A673 (cell line): ENCODE results near the gene SLC1A5.

Source experiments
- EZH2 ChIP-seq: fragments of 200-600 bp; sonication (generic); IDR thresholded peaks from 2 replicates; pipeline ENCODE4 v1.6.1; 2017; ENCODE audit warnings: borderline replicate concordance, low read depth, mild to moderate bottlenecking, mixed read lengths, antibody characterized with exemption, low read length; ENCODE audit not compliant: poor library complexity, severe bottlenecking
- TF ChIP-seq, protein P1 (sequence below): fragments of 300-800, 200-600 bp; sonication (generic); conservative IDR thresholded peaks from 2 replicates; pipeline ENCODE4 v1.5.1; 2017; ENCODE audit warnings: low read depth, mild to moderate bottlenecking, antibody characterized with exemption, low read length, moderate library complexity, mixed read lengths

DNA sequence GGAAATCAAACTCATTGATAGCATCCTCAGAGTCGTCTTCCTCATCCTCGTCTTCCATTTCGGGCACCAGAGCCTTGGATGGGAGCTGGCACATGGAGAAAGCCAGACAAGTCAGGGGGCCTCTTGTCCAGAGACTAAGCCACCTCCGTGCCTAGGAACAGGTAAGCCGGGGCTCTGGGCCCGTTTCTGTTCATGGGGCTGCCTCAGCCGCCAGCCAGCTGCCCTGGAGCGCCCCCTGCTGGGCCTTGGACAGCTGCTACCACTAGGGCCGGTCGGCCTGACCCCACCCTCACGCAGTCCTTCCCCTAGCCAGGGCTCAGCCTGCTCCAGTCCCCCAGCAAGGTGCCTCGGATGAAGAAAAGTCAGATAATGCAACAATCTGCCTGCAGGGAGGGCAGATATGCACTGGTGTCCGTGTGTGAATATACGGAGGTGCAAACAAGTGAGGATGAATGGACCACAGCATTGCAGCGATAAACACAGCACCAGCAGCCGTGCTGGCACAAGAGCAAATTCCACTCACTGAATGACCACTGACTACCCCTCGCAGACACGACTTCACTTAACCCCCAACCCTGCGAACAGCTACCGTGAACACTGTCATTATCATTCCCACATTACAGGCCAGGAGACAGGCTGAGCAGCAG, 59.6 kb downstream of the SLC1A5 start:
- no peak for TF ChIP-seq EZH2
- TF ChIP-seq, protein P1, sequence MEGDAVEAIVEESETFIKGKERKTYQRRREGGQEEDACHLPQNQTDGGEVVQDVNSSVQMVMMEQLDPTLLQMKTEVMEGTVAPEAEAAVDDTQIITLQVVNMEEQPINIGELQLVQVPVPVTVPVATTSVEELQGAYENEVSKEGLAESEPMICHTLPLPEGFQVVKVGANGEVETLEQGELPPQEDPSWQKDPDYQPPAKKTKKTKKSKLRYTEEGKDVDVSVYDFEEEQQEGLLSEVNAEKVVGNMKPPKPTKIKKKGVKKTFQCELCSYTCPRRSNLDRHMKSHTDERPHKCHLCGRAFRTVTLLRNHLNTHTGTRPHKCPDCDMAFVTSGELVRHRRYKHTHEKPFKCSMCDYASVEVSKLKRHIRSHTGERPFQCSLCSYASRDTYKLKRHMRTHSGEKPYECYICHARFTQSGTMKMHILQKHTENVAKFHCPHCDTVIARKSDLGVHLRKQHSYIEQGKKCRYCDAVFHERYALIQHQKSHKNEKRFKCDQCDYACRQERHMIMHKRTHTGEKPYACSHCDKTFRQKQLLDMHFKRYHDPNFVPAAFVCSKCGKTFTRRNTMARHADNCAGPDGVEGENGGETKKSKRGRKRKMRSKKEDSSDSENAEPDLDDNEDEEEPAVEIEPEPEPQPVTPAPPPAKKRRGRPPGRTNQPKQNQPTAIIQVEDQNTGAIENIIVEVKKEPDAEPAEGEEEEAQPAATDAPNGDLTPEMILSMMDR, result peak; percentile 87
